Kidney (tissue), 14 donors: ENCODE measurements around the gene ARHGEF7. TPM values are rescaled to one million over a fixed set of nuclear protein-coding genes. Genes with fewer than 3 reads are reported as not detected.
A peak's percentile ranks its signal among the peaks of the same experiment; 100 is the strongest.

Source experiments
- DNase-seq, 5 donors: peaks; one replicate each; pipeline ENCODE4 v3.0.0-alpha.2; 2013 to 2020
- FAIRE-seq: peaks from 2 replicates; lab custom pipeline; 2012; peaks lifted over from hg19 to GRCh38; lab: Jason Lieb, UNC
- H3K27ac ChIP-seq, 2 donors: one replicate each; pipeline ENCODE4 v1.7.0; 2013; ENCODE audit warnings: low read depth in 2 of 2, low read length in 2 of 2, inconsistent platforms in 1 of 2
- H3K27me3 ChIP-seq: one replicate; pipeline ENCODE4 v1.7.1; 2013; ENCODE audit warnings: low read length, inconsistent platforms; ENCODE audit not compliant: control insufficient read depth, insufficient read depth
- H3K36me3 ChIP-seq, 3 donors: one replicate each; pipeline versions ENCODE4 v1.7.0 to v1.7.1; 2013; ENCODE audit warnings: low read length in 3 of 3, control low read depth in 1 of 3, inconsistent platforms in 1 of 3; ENCODE audit not compliant: insufficient read depth in 3 of 3, control insufficient read depth in 2 of 3
- H3K4me1 ChIP-seq, 3 donors: one replicate each; pipeline versions ENCODE4 v1.7.0 to v1.7.1; 2013; ENCODE audit warnings: low read length in 3 of 3, inconsistent platforms in 1 of 3, low read depth in 1 of 3; ENCODE audit not compliant: control insufficient read depth in 2 of 3, insufficient read depth in 2 of 3
- H3K4me3 ChIP-seq, 3 donors: one replicate each; pipeline versions ENCODE4 v1.7.0 to v1.8.1; 2013; ENCODE audit warnings: low read length in 3 of 3, control low read depth in 1 of 3, inconsistent platforms in 1 of 3
- H3K9ac ChIP-seq, 3 donors: one replicate each; pipeline versions ENCODE4 v1.7.0 to v1.7.1; 2013; ENCODE audit warnings: low read length in 3 of 3, control low read depth in 1 of 3, inconsistent platforms in 1 of 3
- H3K9me3 ChIP-seq, 3 donors: one replicate each; pipeline versions ENCODE4 v1.7.0 to v1.7.1; 2013; ENCODE audit warnings: low read length in 3 of 3, control low read depth in 1 of 3, inconsistent platforms in 1 of 3; ENCODE audit not compliant: control insufficient read depth in 2 of 3, insufficient read depth in 1 of 3
- intact Hi-C: fragments of 100-400 bp; cut with DNase I; formaldehyde crosslinking; loops from one replicate; pipeline ENCODE4 v1.11.1; 2022
- polyA plus RNA-seq: library from polyadenylated mRNA; stranded (reverse); fragments of 350-450 nt; fragmentation: Illumina TruSeq; extraction: RNeasy Lipid Tissue Mini Kit (QIAGEN cat#74804); gene quantifications from one replicate; pipeline ENCODE4 v1.2.3, GENCODE V29; 2014; ENCODE audit warnings: low read depth, low replicate concordance; ENCODE audit not compliant: insufficient read depth
- total RNA-seq: library from RNA; stranded (reverse); fragmentation: NEBNext Ultra II Directional; extraction: Animal tissue kit (Norgen Biotek cat#: 25700); gene quantifications from one replicate; pipeline ENCODE4 v1.2.1, GENCODE V29; 2021
- TF ChIP-seq, protein P1 (sequence below): IDR thresholded peaks from 3 replicates; pipeline ENCODE4 v1.5.1; 2012; ENCODE audit warnings: mild to moderate bottlenecking, moderate library complexity, borderline replicate concordance; ENCODE audit not compliant: insufficient read depth; ENCODE audit errors: extremely low read depth
- donor health status: control.
- donor health status: control.
- donor health status: control.
- donor health status: control.
- donor health status: control.
- donor health status: DM: yes; HTN: yes; CAD: no.
- donor health status: Normal renal cell carcinoma (clear cell type).

Gene ARHGEF7
- total and polyA plus RNA-seq, 2 donors from 2014 or later, result 17.9 to 56.4 TPM

DNA sequence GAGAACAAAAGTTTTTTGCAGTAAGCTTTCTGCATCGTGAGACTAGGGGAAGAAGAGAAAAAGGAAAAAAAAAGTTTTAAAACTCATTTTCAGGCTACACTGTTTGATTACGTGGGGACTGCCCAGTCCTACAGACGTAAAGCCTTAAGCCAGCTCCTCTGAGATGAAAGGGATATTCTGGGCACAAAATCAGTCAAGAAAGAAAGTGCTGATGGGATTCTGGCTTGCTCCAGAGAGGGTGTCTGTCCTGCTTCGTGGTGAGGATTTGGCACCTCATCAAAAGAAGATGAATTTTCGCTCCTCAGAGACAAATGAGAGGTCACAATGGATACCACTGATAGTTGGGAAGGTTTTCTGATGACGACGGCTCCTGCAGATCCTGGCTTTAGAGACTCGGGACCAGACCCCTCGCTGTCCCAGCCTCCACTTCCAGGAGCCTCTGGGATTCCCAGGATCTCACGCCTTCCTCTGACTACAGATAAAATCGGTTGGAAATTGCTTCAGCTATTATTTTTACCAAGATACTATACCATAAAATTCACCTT is 215.0 kb downstream of the ARHGEF7 start:
- no peak for FAIRE-seq
- H3K27ac ChIP-seq, result no peak overlapping the region
- H3K9ac ChIP-seq, result no peak overlapping the region
- intact Hi-C loops, result no loop called here
- H3K4me3 ChIP-seq, result no peak overlapping the region
- no peaks in the 10 kb centered on the region for H3K9me3 ChIP-seq
- TF ChIP-seq, protein P1, sequence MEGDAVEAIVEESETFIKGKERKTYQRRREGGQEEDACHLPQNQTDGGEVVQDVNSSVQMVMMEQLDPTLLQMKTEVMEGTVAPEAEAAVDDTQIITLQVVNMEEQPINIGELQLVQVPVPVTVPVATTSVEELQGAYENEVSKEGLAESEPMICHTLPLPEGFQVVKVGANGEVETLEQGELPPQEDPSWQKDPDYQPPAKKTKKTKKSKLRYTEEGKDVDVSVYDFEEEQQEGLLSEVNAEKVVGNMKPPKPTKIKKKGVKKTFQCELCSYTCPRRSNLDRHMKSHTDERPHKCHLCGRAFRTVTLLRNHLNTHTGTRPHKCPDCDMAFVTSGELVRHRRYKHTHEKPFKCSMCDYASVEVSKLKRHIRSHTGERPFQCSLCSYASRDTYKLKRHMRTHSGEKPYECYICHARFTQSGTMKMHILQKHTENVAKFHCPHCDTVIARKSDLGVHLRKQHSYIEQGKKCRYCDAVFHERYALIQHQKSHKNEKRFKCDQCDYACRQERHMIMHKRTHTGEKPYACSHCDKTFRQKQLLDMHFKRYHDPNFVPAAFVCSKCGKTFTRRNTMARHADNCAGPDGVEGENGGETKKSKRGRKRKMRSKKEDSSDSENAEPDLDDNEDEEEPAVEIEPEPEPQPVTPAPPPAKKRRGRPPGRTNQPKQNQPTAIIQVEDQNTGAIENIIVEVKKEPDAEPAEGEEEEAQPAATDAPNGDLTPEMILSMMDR, result no peak
- DNase-seq, result no peak
- no peaks in the 10 kb centered on the region for H3K4me1 ChIP-seq
- no peaks in the 10 kb centered on the region for H3K27me3 ChIP-seq
- no peaks in the 10 kb centered on the region for H3K36me3 ChIP-seq

DNA sequence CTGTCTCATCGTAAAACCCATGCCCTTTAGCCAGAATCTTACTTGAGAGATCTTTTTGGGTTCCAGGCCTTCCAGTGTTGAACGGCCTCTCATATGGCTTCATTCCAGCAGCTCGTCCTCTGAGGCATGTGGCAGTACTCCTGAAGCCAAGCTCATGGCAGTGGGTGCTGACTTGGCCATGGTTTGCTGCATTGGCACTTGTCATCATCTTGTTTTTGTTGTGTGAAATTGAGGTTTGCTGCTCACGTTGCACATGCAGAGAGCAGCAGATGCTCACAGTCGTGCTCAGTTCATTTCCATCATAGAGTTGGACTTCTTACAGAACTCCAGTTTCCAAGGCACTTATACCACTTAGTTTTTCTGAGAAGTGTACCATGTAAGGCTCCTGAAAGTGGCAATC is 220.2 kb downstream of the ARHGEF7 start:
- Histone ChIP-seq H3K4me3 (no peak overlapping the region), H3K9me3 (no peaks in the 10 kb centered on the region), H3K36me3 (no peaks in the 10 kb centered on the region), H3K4me1 (no peaks in the 10 kb centered on the region), H3K9ac (no peak overlapping the region), H3K27ac (no peak overlapping the region), H3K27me3 (no peaks in the 10 kb centered on the region)
- DNase-seq (no peak), FAIRE-seq (no peak)
- intact Hi-C loops, result no loop called here
- TF ChIP-seq, protein P1, result no peak

DNA sequence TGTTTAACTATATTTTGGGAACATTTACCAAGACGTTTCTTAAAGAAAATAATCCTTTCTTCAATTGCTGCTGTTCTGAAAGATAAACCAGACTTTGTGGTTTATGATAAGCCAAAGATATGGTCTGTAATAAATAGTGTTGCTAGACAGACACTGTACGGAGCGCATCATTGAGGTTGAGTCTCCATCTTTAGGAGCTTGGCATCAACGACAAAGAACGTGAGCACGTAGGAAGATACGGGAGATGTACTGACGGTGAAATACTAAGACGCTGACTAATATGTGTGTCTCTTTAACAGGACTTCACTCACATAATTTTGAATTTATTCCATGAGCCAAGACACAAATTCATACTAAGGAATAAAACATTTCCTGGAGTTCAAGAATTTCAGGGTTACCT is 221.6 kb downstream of the ARHGEF7 start:
- no peaks in the 10 kb centered on the region for H3K27me3 ChIP-seq
- no peaks in the 10 kb centered on the region for H3K36me3 ChIP-seq
- no peak overlapping the region for H3K27ac ChIP-seq
- intact Hi-C loops, result no loop called here
- H3K4me3 ChIP-seq, result no peak overlapping the region
- no peak overlapping the region for H3K9ac ChIP-seq
- H3K4me1 ChIP-seq, result no peaks in the 10 kb centered on the region
- FAIRE-seq, result no peak
- DNase-seq, result no peak
- TF ChIP-seq, protein P1, result no peak
- no peaks in the 10 kb centered on the region for H3K9me3 ChIP-seq

DNA sequence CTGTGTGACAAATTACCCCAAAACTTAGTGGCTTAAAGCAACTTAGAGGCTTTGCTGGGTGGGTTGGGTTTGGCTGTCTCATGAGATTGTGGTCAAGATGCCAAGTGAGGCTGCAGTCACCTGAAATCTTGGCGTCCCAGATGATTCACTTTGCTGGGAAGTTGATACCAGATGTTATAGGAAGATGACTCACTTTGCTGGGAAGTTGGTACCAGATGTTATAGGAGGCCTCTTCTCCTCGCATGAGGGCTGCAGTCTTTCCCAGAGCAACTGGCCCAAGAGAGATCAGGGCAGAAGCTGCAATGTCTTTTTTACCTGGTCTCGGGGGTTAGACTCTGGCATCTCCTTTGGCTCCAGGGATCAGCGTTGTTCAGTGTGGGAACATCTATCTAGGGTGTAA is 222.1 kb downstream of the ARHGEF7 start:
- intact Hi-C loops, result no loop called here
- H3K9ac ChIP-seq, result no peak overlapping the region
- H3K36me3 ChIP-seq, result no peaks in the 10 kb centered on the region
- H3K9me3 ChIP-seq, result no peaks in the 10 kb centered on the region
- no peaks in the 10 kb centered on the region for H3K27me3 ChIP-seq
- DNase-seq (peak in 1 of 5 donors; percentile 4), FAIRE-seq (no peak)
- no peak overlapping the region for H3K27ac ChIP-seq
- TF ChIP-seq, protein P1, result no peak
- H3K4me1 ChIP-seq, result no peaks in the 10 kb centered on the region
- no peak overlapping the region for H3K4me3 ChIP-seq
